Chondrocyte (in vitro differentiated cells): ENCODE results near the gene KRTAP5-2. TPM values are rescaled to one million over a fixed set of nuclear protein-coding genes. Genes with fewer than 3 reads are reported as not detected.

ENCODE experiments used
- DNase-seq: peaks from one replicate; pipeline ENCODE4 v3.0.0; 2021; ENCODE audit warnings: mixed read lengths, low spot score
- H3K27ac Mint-ChIP-seq: one replicate; pipeline ENCODE4 v1.8.0; 2021; ENCODE audit warnings: mild to moderate bottlenecking, moderate library complexity, mixed read lengths; ENCODE audit not compliant: unreplicated experiment
- H3K27me3 Mint-ChIP-seq: 2 replicates; pipeline ENCODE4 v1.8.0; 2021; ENCODE audit warnings: low read depth, mixed read lengths
- H3K36me3 Mint-ChIP-seq: 2 replicates; pipeline ENCODE4 v1.8.0; 2021; ENCODE audit warnings: low read depth, mixed read lengths
- H3K4me1 Mint-ChIP-seq: 2 replicates; pipeline ENCODE4 v1.8.0; 2021; ENCODE audit warnings: low read depth, mild to moderate bottlenecking, mixed read lengths
- H3K4me3 Mint-ChIP-seq: one replicate; pipeline ENCODE4 v1.8.0; 2021; ENCODE audit warnings: mild to moderate bottlenecking, moderate library complexity, mixed read lengths; ENCODE audit not compliant: unreplicated experiment
- H3K9me3 Mint-ChIP-seq: 2 replicates; pipeline ENCODE4 v1.8.0; 2021; ENCODE audit warnings: low read depth, mixed read lengths
- CTCF ChIP-seq: fragments of 200-600 bp; sonication (generic); IDR thresholded peaks from 2 replicates; pipeline ENCODE4 v1.5.0; 2021; ENCODE audit warnings: antibody characterized with exemption, mild to moderate bottlenecking, moderate library complexity
- total RNA-seq: library from RNA; stranded (reverse); gene quantifications from 3 replicates; pipeline ENCODE4 v1.2.1, GENCODE V29; 2021

KRTAP5-2 gene
- total RNA-seq, 1 donor from 2014 or later, result not detected

- no peak for DNase-seq
- H3K4me1 Mint-ChIP-seq, result peaks cover 30% of the 10 kb centered on the region
- peaks cover 1% of the 10 kb centered on the region for H3K36me3 Mint-ChIP-seq
- no peak overlapping the region for H3K27ac Mint-ChIP-seq
- TF ChIP-seq CTCF, result peak; percentile 11
- no peak overlapping the region for H3K4me3 Mint-ChIP-seq
- no peaks in the 10 kb centered on the region for H3K27me3 Mint-ChIP-seq
- H3K9me3 Mint-ChIP-seq, result no peaks in the 10 kb centered on the region
Measured at GRCh38 chr11:1560649-1561251, 37.3 kb downstream of the KRTAP5-2 start.

- Mint-ChIP-seq H3K4me3 (no peak overlapping the region), H3K4me1 (peaks cover 30% of the 10 kb centered on the region), H3K36me3 (peaks cover 1% of the 10 kb centered on the region), H3K27me3 (no peaks in the 10 kb centered on the region), H3K9me3 (no peaks in the 10 kb centered on the region), H3K27ac (peak overlapping the region; percentile 98)
- DNase-seq, result no peak
- TF ChIP-seq CTCF, result no peak
Measured at GRCh38 chr11:1560002-1560648, 38.0 kb downstream of the KRTAP5-2 start.

- peak; percentile 7 for TF ChIP-seq CTCF
- H3K4me3 Mint-ChIP-seq, result peak overlapping the region; percentile 46
- H3K27ac Mint-ChIP-seq, result peak overlapping the region; percentile 98
- no peaks in the 10 kb centered on the region for H3K27me3 Mint-ChIP-seq
- no peaks in the 10 kb centered on the region for H3K9me3 Mint-ChIP-seq
- peaks cover 30% of the 10 kb centered on the region for H3K4me1 Mint-ChIP-seq
- DNase-seq, result no peak
- peaks cover 3% of the 10 kb centered on the region for H3K36me3 Mint-ChIP-seq
Measured at GRCh38 chr11:1559111-1559951, 38.8 kb downstream of the KRTAP5-2 start.

- no peaks in the 10 kb centered on the region for H3K27me3 Mint-ChIP-seq
- peak overlapping the region; percentile 98 for H3K27ac Mint-ChIP-seq
- H3K4me3 Mint-ChIP-seq, result peak overlapping the region; percentile 46
Measured at GRCh38 chr11:1558775-1559110, 39.4 kb downstream of the KRTAP5-2 start.

More at GRCh38 chr11:1558775-1559110, 39.4 kb downstream of the KRTAP5-2 start:
- no peaks in the 10 kb centered on the region for H3K9me3 Mint-ChIP-seq
- peaks cover 3% of the 10 kb centered on the region for H3K36me3 Mint-ChIP-seq
- TF ChIP-seq CTCF, result no peak
- peaks cover 36% of the 10 kb centered on the region for H3K4me1 Mint-ChIP-seq
- DNase-seq, result no peak
